Measurements from ENCODE around the gene PSD2. TPM values are rescaled to one million over a fixed set of nuclear protein-coding genes. Genes with fewer than 3 reads are reported as not detected.

The PSD2 gene
- total RNA-seq, 4 donors from 2014 or later, result 0.30 to 0.76 TPM; not detected in 2

DNA sequence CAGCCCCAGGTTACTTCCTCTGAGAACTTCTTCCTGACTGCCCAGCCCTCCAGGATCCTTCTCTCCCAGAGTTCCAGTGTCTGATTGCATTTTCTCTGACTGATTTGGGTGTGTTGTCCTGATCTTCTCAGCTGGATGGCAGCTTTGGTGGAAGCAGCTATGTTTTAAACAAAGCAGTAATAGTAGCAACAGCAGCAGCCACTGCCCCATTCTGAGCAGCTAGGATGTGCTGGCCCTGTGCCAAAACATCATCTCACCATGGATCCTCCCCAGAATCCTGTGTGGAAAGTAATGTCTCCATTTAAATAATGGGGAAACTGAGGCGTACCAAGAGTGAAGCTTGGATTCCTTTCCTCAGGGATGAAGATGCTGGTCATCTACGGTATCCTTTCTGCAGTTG lies 46.4 kb upstream of the PSD2 start:
- Histone ChIP-seq H3K4me3 (no peak overlapping the region), H3K9me3 (no peaks in the 10 kb centered on the region), H3K27ac (no peak overlapping the region), H3K36me3 (no peaks in the 10 kb centered on the region), H3K4me1 (peaks cover 3 to 12% of the 10 kb centered on the region in 2 donors), H3K27me3 (peaks cover 5 to 16% of the 10 kb centered on the region in 2 donors)
- intact Hi-C loops (cut with DNase I; ENCODE audit: low total_unique reads), result no loop called here
- no peak for TF ChIP-seq POLR2A (IDR thresholded peaks at IDR 0.05)
- TF ChIP-seq, protein P1, sequence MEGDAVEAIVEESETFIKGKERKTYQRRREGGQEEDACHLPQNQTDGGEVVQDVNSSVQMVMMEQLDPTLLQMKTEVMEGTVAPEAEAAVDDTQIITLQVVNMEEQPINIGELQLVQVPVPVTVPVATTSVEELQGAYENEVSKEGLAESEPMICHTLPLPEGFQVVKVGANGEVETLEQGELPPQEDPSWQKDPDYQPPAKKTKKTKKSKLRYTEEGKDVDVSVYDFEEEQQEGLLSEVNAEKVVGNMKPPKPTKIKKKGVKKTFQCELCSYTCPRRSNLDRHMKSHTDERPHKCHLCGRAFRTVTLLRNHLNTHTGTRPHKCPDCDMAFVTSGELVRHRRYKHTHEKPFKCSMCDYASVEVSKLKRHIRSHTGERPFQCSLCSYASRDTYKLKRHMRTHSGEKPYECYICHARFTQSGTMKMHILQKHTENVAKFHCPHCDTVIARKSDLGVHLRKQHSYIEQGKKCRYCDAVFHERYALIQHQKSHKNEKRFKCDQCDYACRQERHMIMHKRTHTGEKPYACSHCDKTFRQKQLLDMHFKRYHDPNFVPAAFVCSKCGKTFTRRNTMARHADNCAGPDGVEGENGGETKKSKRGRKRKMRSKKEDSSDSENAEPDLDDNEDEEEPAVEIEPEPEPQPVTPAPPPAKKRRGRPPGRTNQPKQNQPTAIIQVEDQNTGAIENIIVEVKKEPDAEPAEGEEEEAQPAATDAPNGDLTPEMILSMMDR (IDR thresholded peaks at IDR 0.05), result no peak
- no peak for DNase-seq

GRCh38 chr5:139751236-139751635 lies 44.4 kb upstream of the PSD2 start:
- Histone ChIP-seq H3K9me3 (no peaks in the 10 kb centered on the region), H3K27me3 (peaks cover 21 to 23% of the 10 kb centered on the region in 2 donors), H3K4me1 (peaks cover 3 to 17% of the 10 kb centered on the region in 2 donors), H3K27ac (no peak overlapping the region), H3K4me3 (no peak overlapping the region), H3K36me3 (no peaks in the 10 kb centered on the region)
- TF ChIP-seq, protein P1 (IDR thresholded peaks at IDR 0.05), result no peak
- TF ChIP-seq POLR2A (IDR thresholded peaks at IDR 0.05), result no peak
- intact Hi-C loops (cut with DNase I; ENCODE audit: low total_unique reads), result no loop called here
- DNase-seq, result no peak

- DNase-seq, result no peak
- no peaks in the 10 kb centered on the region for H3K9me3 ChIP-seq
- TF ChIP-seq POLR2A (IDR thresholded peaks at IDR 0.05), result no peak
- TF ChIP-seq, protein P1 (IDR thresholded peaks at IDR 0.05), result no peak
- no peaks in the 10 kb centered on the region for H3K36me3 ChIP-seq
- no peak overlapping the region for H3K4me3 ChIP-seq
- intact Hi-C loops (cut with DNase I; ENCODE audit: low total_unique reads), result no loop called here
- peaks cover 12 to 25% of the 10 kb centered on the region in 2 donors for H3K27me3 ChIP-seq
- H3K27ac ChIP-seq, result no peak overlapping the region
- H3K4me1 ChIP-seq, result peaks cover 0 to 10% of the 10 kb centered on the region in 2 donors
These were observed 42.8 kb upstream of the PSD2 start for GRCh38 chr5:139752506-139753473.

DNA sequence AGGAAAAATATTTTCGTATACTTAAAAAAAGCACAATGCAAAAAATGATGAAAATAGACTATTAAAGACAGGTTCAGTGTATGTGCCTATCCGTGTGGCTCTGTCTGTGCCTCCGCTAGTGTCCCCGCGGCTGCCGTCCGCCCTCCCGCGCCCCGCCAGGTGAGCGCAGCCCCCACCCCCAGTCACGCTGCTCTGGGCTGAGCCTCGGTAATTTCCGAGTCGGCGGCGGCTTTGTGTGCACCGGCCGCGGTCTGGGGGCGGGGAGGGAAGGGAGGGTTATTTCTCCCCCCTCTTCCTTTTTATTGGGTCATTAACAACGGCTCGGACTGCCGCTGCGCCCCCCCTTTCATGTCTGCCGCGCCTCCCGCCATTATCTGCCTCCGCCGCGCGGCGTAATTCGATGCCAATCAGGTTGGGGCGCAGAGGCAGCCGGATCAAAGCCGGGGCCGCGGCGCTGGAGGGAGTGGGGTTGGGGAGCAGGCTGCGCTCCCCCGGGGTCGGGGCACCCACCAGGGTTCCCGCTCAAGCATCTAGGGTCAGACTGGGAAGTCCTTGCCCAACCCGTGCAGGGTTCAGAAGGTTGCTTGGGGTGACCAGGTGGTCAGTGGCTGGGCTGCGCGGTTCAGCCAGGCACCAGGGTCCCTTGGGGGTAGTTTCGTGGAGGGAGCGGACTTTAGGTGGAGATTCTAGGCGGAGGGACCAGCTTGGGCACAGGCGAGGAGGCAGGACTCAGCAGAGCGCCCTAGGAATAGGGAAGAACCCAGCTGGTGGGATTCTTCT lies 39.5 kb upstream of the PSD2 start:
- Histone ChIP-seq H3K27me3 (peaks cover 6 to 25% of the 10 kb centered on the region in 2 donors), H3K36me3 (no peaks in the 10 kb centered on the region), H3K27ac (no peak overlapping the region), H3K4me3 (no peak overlapping the region), H3K4me1 (peaks cover 0 to 5% of the 10 kb centered on the region in 2 donors), H3K9me3 (no peaks in the 10 kb centered on the region)
- intact Hi-C loops (cut with DNase I; ENCODE audit: low total_unique reads), result no loop called here
- no peak for TF ChIP-seq POLR2A (IDR thresholded peaks at IDR 0.05)
- TF ChIP-seq, protein P1 (IDR thresholded peaks at IDR 0.05), result no peak
- no peak for DNase-seq
